HG02588 (cell line): Measurements from ENCODE around the gene HSD17B12.

Experiments used
- ATAC-seq: cut with Tn5 transposase; IDR thresholded peaks from one replicate; pipeline ENCODE4 v1.9.1; 2021; ENCODE audit warnings: mild to moderate bottlenecking, moderate library complexity; ENCODE audit not compliant: unreplicated experiment

HSD17B12 gene

DNA sequence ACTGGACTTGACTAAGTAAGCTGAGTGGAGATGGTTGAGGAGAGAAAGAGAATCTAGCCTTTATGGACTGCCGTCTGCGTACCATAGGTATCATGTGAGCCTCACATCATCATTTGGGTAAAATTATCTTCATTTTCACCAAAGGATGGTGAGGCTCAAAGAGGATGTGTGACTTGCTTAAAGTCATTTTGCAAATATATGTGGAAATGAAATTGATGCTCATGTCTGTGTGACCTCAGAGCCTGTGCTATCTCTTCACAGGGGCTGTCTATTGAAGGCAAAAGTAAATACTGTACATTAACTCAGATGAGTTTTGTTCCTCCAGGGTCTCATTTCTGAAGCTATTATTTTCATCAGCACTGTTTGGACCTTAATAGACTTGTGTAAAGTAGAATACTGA is 116.8 kb downstream of the HSD17B12 start:
- no peak for ATAC-seq

GRCh38 chr11:43797866-43798265 is 117.3 kb downstream of the HSD17B12 start:
- ATAC-seq = no peak

DNA sequence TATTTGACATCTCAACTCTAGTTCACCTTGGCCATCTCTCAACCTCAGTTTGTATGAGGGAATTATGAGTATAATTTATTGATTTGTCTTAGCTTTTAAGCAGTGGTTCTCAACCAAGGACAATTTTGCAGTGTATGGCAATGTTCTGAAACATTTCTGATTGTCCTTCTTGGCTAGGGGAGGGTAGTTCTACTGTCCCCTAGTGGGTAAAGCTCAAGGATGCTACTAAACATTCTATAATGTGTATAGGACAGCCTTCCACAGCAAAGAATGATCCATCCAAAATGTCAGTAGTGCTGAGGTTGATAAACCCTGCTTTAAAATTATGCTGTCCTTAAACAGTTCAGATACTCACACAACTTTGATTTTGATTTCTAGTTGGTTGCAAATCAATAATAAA is 122.0 kb downstream of the HSD17B12 start:
- no peak for ATAC-seq

- ATAC-seq = no peak
Observed at GRCh38 chr11:43803766-43804165, 123.2 kb downstream of the HSD17B12 start.

GRCh38 chr11:43806976-43807375 is 126.4 kb downstream of the HSD17B12 start:
- no peak for ATAC-seq

DNA sequence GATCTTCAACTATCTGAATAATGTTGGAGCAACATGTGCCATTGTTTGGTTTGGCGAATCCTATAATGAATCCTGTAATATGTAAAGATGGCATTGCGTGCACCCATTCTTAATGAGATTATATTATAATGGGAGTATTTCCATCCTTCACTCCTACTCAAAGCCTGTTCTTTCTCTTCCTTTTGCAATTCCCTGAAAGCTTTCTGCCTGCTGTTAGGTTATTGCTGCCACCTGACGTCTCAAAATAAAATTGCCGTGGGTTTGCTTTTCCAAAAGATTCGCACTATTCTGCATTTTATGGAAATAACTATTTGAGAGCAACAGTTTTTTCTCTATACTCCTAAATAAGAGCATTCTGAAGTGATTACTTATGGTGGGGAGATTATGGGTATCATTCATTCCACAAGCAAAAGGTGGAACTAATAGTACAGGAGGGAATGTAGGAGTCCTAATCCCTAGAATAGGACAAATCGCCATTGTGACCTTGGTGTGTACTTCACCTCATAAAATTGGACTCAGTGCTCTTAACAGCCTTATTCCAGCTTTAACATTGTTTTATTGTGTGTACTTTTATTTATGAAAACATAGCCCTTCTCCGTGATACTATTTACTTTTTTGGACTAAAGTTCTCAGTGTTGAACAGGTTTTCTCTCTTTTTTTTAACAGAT is 130.5 kb downstream of the HSD17B12 start:
- no peak for ATAC-seq

DNA sequence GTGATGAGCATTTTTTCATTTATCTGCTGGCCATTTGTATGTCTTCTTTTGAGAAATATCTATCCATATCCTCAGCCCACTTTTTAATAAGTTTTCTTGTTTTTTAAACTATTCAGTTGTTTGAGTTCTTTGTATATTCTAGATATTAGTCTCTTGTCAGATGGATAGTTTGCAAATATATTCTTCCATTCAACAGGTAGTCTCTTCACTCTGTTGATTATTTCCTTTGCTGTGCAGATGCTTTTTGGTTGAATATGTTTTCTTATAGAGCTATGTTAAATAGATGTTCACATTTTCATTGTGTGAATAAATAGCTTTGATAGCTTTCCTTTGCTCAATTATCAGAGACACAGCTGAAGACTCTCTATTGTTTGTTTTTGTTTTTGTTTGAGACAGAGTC is 131.9 kb downstream of the HSD17B12 start:
- ATAC-seq = no peak

- ATAC-seq = no peak
Observed at GRCh38 chr11:43818220-43818619, 137.7 kb downstream of the HSD17B12 start.

- ATAC-seq = no peak
Observed at GRCh38 chr11:43819926-43820325, 139.4 kb downstream of the HSD17B12 start.

GRCh38 chr11:43823316-43823715 is 142.8 kb downstream of the HSD17B12 start:
- ATAC-seq = no peak

DNA sequence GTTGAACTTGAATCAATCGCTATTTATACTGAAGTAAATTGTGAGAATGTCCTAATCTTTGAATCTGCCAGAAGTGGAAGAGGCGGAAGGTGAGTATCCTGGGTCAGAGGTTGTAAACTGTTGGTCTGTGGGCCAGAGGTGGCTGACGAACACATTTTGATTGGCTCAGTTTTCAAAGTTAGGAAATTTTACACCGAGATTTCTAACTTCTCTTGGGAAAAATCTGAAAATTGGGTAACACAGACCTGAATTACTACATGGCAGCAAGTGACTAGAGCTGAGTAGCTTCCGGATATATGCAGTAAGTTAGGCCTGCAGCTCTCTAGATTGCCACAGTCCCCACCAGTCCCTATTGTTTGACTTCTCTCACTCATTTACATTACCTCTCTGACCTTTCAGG is 143.3 kb downstream of the HSD17B12 start:
- ATAC-seq = no peak

GRCh38 chr11:43825217-43825816 is 144.8 kb downstream of the HSD17B12 start:
- no peak for ATAC-seq

DNA sequence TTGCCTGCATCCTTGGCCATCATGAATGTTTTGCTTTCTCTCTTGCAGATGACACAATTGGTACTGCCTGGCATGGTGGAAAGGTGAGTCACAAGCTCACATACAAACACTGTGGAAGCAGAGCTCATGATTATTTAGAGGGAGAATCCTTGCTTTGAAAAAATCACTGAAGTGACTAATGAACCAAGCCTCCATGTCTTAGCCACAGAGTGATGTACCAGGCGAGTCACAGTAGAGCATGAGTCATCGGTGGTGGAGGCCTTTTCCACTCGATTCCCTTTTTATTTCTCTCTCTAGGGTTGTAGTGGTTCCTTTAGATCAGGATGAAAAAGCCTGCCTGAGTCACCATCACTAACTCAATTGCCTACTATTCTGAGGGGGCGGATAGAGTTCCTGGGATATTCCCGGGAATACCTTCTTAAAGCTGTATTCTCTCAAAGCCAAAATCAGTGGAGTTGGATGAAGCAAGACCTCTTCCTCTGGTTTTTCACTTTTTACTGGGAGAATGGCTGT is 150.4 kb downstream of the HSD17B12 start:
- peak; percentile 50 for ATAC-seq

DNA sequence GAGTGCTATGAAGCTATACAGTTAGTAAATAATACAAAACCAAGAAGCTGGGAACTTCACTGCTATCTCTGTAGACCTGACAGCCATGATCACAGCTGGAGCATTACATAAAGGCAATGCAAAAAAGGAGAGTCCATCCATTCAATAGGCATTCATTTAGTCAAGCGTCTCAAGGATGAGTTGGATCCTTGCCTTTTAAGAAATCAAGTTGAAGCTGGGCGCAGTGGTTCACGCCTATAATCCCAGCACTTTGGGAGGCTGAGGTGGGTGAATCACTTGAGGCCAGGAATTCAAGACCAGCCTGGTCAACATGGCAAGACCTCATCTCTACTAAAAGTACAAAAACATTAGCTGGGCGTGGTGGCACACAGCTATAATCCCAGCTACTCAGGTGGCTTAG is 152.0 kb downstream of the HSD17B12 start:
- ATAC-seq = no peak

- ATAC-seq = no peak
Observed at GRCh38 chr11:43833657-43834073, 153.1 kb downstream of the HSD17B12 start.

GRCh38 chr11:43834286-43834685 is 153.7 kb downstream of the HSD17B12 start:
- ATAC-seq = no peak

- ATAC-seq = no peak
Observed at GRCh38 chr11:43835104-43835503, 154.6 kb downstream of the HSD17B12 start.

GRCh38 chr11:43837879-43838278 is 157.3 kb downstream of the HSD17B12 start:
- no peak for ATAC-seq

- ATAC-seq = no peak
Observed at GRCh38 chr11:43842021-43842420, 161.5 kb downstream of the HSD17B12 start.

GRCh38 chr11:43845816-43846215 is 165.3 kb downstream of the HSD17B12 start:
- ATAC-seq = no peak

- ATAC-seq = no peak
Observed at GRCh38 chr11:43852057-43852636, 171.6 kb downstream of the HSD17B12 start.

DNA sequence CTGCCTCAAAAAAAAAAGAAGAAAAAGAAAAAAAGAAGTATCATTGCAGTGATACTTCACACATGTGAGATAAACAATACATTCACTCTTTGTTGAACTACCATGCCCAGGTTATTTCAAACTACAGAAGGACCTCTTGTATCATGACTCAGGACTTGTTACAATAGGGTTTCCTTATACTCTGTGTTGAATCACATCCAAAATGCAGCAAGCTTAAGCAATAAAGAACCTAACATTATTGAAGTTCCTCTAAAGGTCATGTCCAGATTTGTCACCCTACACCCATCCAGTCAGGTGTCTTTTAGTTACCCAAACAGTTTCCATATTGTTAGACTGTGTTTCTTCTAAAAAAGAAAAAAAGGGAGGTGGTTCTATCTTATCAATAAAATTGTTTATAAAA is 173.2 kb downstream of the HSD17B12 start:
- ATAC-seq = no peak
